Endothelial cell of umbilical vein (primary cell): Measurements from ENCODE around the gene UBP1. TPM values are rescaled to one million over a fixed set of nuclear protein-coding genes. Genes with fewer than 3 reads are reported as not detected.

ENCODE experiments used
- BruUV-seq: library from RNA; stranded (reverse); fragments of 400-500 nt; replicated peaks from 2 replicates; lab custom pipeline; 2021; lab: Mats Ljungman, UMichigan
- CTCF ChIA-PET: fragments of 300-600, 350-600 bp; sonication (Branson Sonifier 250); formaldehyde crosslinking; loops from one replicate; lab custom pipeline; 2021; ENCODE audit warnings: antibody characterized with exemption, inconsistent platforms; lab: Charles Lee
- POLR2A ChIA-PET: fragments of 300-600, 350-600 bp; sonication (Branson Sonifier 250); formaldehyde crosslinking; loops from one replicate; lab custom pipeline; 2021; ENCODE audit warnings: antibody characterized with exemption, inconsistent platforms; lab: Charles Lee
- DNase-seq: peaks from one replicate; pipeline ENCODE4 v3.0.0-alpha.2; 2011; ENCODE audit warnings: low read depth, low spot score
- FAIRE-seq: peaks from 2 replicates; lab custom pipeline; 2011; peaks lifted over from hg19 to GRCh38; lab: Jason Lieb, UNC
- H2AFZ ChIP-seq: 2 replicates; pipeline ENCODE4 v1.6.0; 2012; ENCODE audit warnings: low read depth, low read length, control low read depth, inconsistent platforms
- H3K27ac ChIP-seq: 2 replicates; pipeline ENCODE4 v1.5.1; 2011; ENCODE audit warnings: low read depth, mild to moderate bottlenecking, control low read depth, low read length, moderate library complexity; ENCODE audit not compliant: insufficient read depth
- H3K27me3 ChIP-seq, 2 experiments: 2 replicates each; pipeline versions ENCODE4 v1.6.0 to v1.6.1; 2011; ENCODE audit warnings: low read length in 2 of 2, mixed read lengths in 1 of 2; ENCODE audit not compliant: control insufficient read depth in 2 of 2, insufficient read depth in 2 of 2
- H3K36me3 ChIP-seq, 2 experiments: 2 replicates in 1 of 2; 3 replicates in 1 of 2; pipeline ENCODE4 v1.5.1; 2011; ENCODE audit warnings: low read length in 2 of 2, mild to moderate bottlenecking in 1 of 2, moderate library complexity in 1 of 2; ENCODE audit not compliant: control insufficient read depth in 2 of 2, insufficient read depth in 2 of 2; ENCODE audit errors: extremely low read depth in 1 of 2
- H3K4me1 ChIP-seq: 3 replicates; pipeline ENCODE4 v1.5.1; 2011; ENCODE audit warnings: mild to moderate bottlenecking, low read length; ENCODE audit not compliant: control insufficient read depth, insufficient read depth; ENCODE audit errors: extremely low read depth
- H3K4me2 ChIP-seq: 2 replicates; pipeline ENCODE4 v1.6.1; 2011; ENCODE audit warnings: low read length, control low read depth, mixed read lengths; ENCODE audit not compliant: insufficient read depth
- H3K4me3 ChIP-seq, 3 experiments: fragments of 200-600 bp in 1 of 3; sonication (generic), shearing (Covaris generic) in 1 of 3; replicated peaks in 1 of 3; 2 replicates each; pipeline ENCODE4 v1.5.1; 2011 to 2016; ENCODE audit warnings: control low read depth in 3 of 3, low read length in 3 of 3, mild to moderate bottlenecking in 2 of 3, inconsistent platforms in 1 of 3, low read depth in 1 of 3, moderate library complexity in 1 of 3; ENCODE audit not compliant: insufficient read depth in 1 of 3
- H3K79me2 ChIP-seq: 2 replicates; pipeline ENCODE4 v1.6.0; 2012; ENCODE audit warnings: low read length, inconsistent platforms; ENCODE audit not compliant: control insufficient read depth, insufficient read depth
- H3K9ac ChIP-seq: replicated peaks from 2 replicates; pipeline ENCODE3; 2011; ENCODE audit warnings: low read length, control low read depth; ENCODE audit not compliant: insufficient read depth; ENCODE audit errors: extremely low read depth
- H3K9me1 ChIP-seq: replicated peaks from 3 replicates; pipeline ENCODE4 v1.6.0; 2011; ENCODE audit warnings: mild to moderate bottlenecking, low read length; ENCODE audit not compliant: control insufficient read depth, insufficient read depth; ENCODE audit errors: extremely low read depth
- H3K9me3 ChIP-seq: replicated peaks from 2 replicates; pipeline ENCODE4 v1.5.1; 2012; ENCODE audit warnings: low read length, inconsistent platforms; ENCODE audit not compliant: control insufficient read depth, insufficient read depth
- H4K20me1 ChIP-seq: replicated peaks from 2 replicates; pipeline ENCODE3; 2011; ENCODE audit warnings: mild to moderate bottlenecking, low read length; ENCODE audit not compliant: control insufficient read depth, insufficient read depth; ENCODE audit errors: extremely low read depth
- CTCF ChIP-seq, 2 donors: IDR thresholded peaks; 1 replicate in 1 of 2; 2 replicates in 1 of 2; pipeline ENCODE4 v1.5.1; 2011; ENCODE audit warnings: low read length in 2 of 2, mild to moderate bottlenecking in 2 of 2, moderate library complexity in 2 of 2, control low read depth in 1 of 2, inconsistent platforms in 1 of 2, low read depth in 1 of 2; ENCODE audit not compliant: insufficient read depth in 1 of 2; ENCODE audit errors: extremely low read depth in 1 of 2
- EZH2 ChIP-seq: IDR thresholded peaks from 2 replicates; pipeline ENCODE4 v1.6.1; 2012; ENCODE audit warnings: borderline replicate concordance, low read depth, mild to moderate bottlenecking, moderate library complexity, low read length, inconsistent platforms; ENCODE audit not compliant: severe bottlenecking
- FOS ChIP-seq: IDR thresholded peaks from 2 replicates; pipeline ENCODE4 v1.6.1; 2011; ENCODE audit warnings: mild to moderate bottlenecking, low read length, moderate library complexity, borderline replicate concordance; ENCODE audit not compliant: insufficient read depth
- GATA2 ChIP-seq: IDR thresholded peaks from 2 replicates; pipeline ENCODE4 v1.7.0; 2011; ENCODE audit warnings: low read depth, mild to moderate bottlenecking, moderate library complexity, mixed read lengths, low read length; ENCODE audit not compliant: insufficient read length, insufficient read depth
- JUN ChIP-seq: IDR thresholded peaks from 2 replicates; pipeline ENCODE4 v1.6.1; 2011; ENCODE audit warnings: borderline replicate concordance, low read depth; ENCODE audit not compliant: insufficient read length, insufficient read depth
- MAX ChIP-seq: IDR thresholded peaks from 2 replicates; pipeline ENCODE4 v1.6.1; 2011; ENCODE audit not compliant: insufficient read depth, insufficient read length
- MYC ChIP-seq: IDR thresholded peaks from one replicate; pipeline ENCODE4 v1.6.1; 2011; ENCODE audit warnings: mild to moderate bottlenecking, low read depth, low read length
- POLR2A ChIP-seq: IDR thresholded peaks from 2 replicates; pipeline ENCODE4 v1.6.1; 2012; ENCODE audit warnings: low read depth, mild to moderate bottlenecking, control low read depth, low read length
- POLR2AphosphoS5 ChIP-seq: IDR thresholded peaks from 2 replicates; pipeline ENCODE4 v1.6.1; 2012; ENCODE audit warnings: low read depth, mild to moderate bottlenecking, control low read depth, low read length, moderate library complexity; ENCODE audit not compliant: insufficient read depth
- dilution Hi-C: fragments of 300-500 bp; cut with MboI; formaldehyde crosslinking; loops from one replicate; pipeline ENCODE4 v1.15.0; 2019; ENCODE audit warnings: low sequenced_read_pairs; ENCODE audit not compliant: extremely low pct_ligation_motif_present
- intact Hi-C: fragments of 100-400 bp; cut with micrococcal nuclease; formaldehyde crosslinking; loops from one replicate; pipeline ENCODE4 v1.10.0; 2022
- polyA plus RNA-seq, 4 experiments: library from polyadenylated mRNA; depleted of rRNA in 3 of 4; stranded (reverse) in 3 of 4; unstranded in 1 of 4; fragments of >200 nt; gene quantifications; 2 replicates each; pipeline versions ENCODE4 v1.2.1 to v1.2.3, GENCODE V29; 2011 to 2012; ENCODE audit warnings: missing spikeins in 1 of 4
- total RNA-seq: library from RNA; stranded (reverse); gene quantifications from 2 replicates; pipeline ENCODE4 v1.2.3, GENCODE V29; 2021

UBP1 gene
- total and polyA plus RNA-seq, 2 donors (not counting 3 experiments of a cell fraction or from before 2014, with no cell fraction given) = 60.2 to 90.5 TPM

- Histone ChIP-seq H2AFZ (no peak overlapping the region), H3K4me2 (no peak overlapping the region), H3K36me3 (no peaks in the 10 kb centered on the region), H3K9me3 (no peaks in the 10 kb centered on the region), H3K4me3 (no peak overlapping the region), H3K9me1 (no peaks in the 10 kb centered on the region), H3K9ac (no peak overlapping the region), H3K79me2 (no peaks in the 10 kb centered on the region), H4K20me1 (no peaks in the 10 kb centered on the region), H3K4me1 (peaks cover 12% of the 10 kb centered on the region), H3K27me3 (no peaks in the 10 kb centered on the region), H3K27ac (no peak overlapping the region)
- intact Hi-C loops (no loop called here), dilution Hi-C loops (no loop called here)
- FAIRE-seq (no peak), DNase-seq (no peak)
- BruUV-seq = no TSS peak
- TF ChIP-seq FOS = no peak
- TF ChIP-seq POLR2AphosphoS5 = no peak
- TF ChIP-seq JUN = no peak
- TF ChIP-seq GATA2 = no peak
- TF ChIP-seq MAX = no peak
- TF ChIP-seq POLR2A = no peak
- no peak for TF ChIP-seq EZH2
- no peak for TF ChIP-seq MYC
- TF ChIP-seq CTCF (IDR thresholded peaks at IDR 0.05; ENCODE audit: extremely low read depth in 1 of 2, insufficient read depth in 1 of 2, low read depth in 1 of 2, low read length in 2 of 2) = no peak
- ChIA-PET POLR2A (no interaction called here), CTCF (interaction anchor here (1.4 to 3.1 kb wide), 2 partner anchors 8 to 233 kb away, joined by 6 to 30 read pairs; no protein-coding TSS in a partner anchor)
Measured at GRCh38 chr3:33364531-33365128, 75.6 kb downstream of the UBP1 start.
